Caco-2 (cell line): ENCODE results near the gene LLGL1. TPM values are rescaled to one million over a fixed set of nuclear protein-coding genes. Genes with fewer than 3 reads are reported as not detected.

Experiments
- Bru-seq: library from RNA; stranded (reverse); fragments of 400-500 nt; gene quantifications from one replicate; lab custom pipeline; 2021; lab: Mats Ljungman, UMichigan
- BruChase-seq, 2 experiments: library from RNA; stranded (reverse); fragments of 400-500 nt; gene quantifications; one replicate each; lab custom pipeline; 2021; lab: Mats Ljungman, UMichigan
- BruUV-seq: library from RNA; stranded (reverse); fragments of 400-500 nt; replicated peaks from 2 replicates; lab custom pipeline; 2021; lab: Mats Ljungman, UMichigan
- CTCF ChIA-PET: fragments of 300-600 bp; sonication (Branson Sonifier 250); formaldehyde crosslinking; loops from one replicate; lab custom pipeline; 2022; ENCODE audit warnings: antibody characterized with exemption; lab: Charles Lee
- POLR2A ChIA-PET: fragments of 300-600 bp; sonication (Branson Sonifier 250); formaldehyde crosslinking; loops from one replicate; lab custom pipeline; 2022; ENCODE audit warnings: antibody characterized with exemption; lab: Charles Lee
- DNase-seq, 2 experiments: peaks; one replicate each; pipeline versions ENCODE4 v3.0.0 to v3.0.0-alpha.2; 2020 to 2022
- H3K27me3 ChIP-seq: replicated peaks from 2 replicates; pipeline ENCODE4 v1.6.0; 2011; ENCODE audit warnings: low read length; ENCODE audit not compliant: control insufficient read depth, insufficient read depth
- H3K36me3 ChIP-seq: 2 replicates; pipeline ENCODE4 v1.5.1; 2011; ENCODE audit warnings: low read length; ENCODE audit not compliant: control insufficient read depth, insufficient read depth
- H3K4me1 ChIP-seq: fragments of 250-450 bp; sonication (Bioruptor Pico); 2 replicates; pipeline ENCODE4 v1.5.1; 2020; ENCODE audit warnings: mild to moderate bottlenecking
- H3K4me3 ChIP-seq: 2 replicates; pipeline ENCODE4 v1.5.1; 2011; ENCODE audit warnings: low read depth, mild to moderate bottlenecking, control low read depth, low read length
- H3K9me3 ChIP-seq: fragments of 250-450 bp; sonication (Bioruptor Pico); 2 replicates; pipeline ENCODE4 v1.5.1; 2020; ENCODE audit warnings: mild to moderate bottlenecking, moderate library complexity
- H3K27ac Mint-ChIP-seq: one replicate; pipeline ENCODE4 v1.8.0; 2022; ENCODE audit warnings: mixed read lengths; ENCODE audit not compliant: unreplicated experiment
- H3K27me3 Mint-ChIP-seq: one replicate; pipeline ENCODE4 v1.8.0; 2022; ENCODE audit warnings: mixed read lengths; ENCODE audit not compliant: insufficient read depth, unreplicated experiment
- H3K36me3 Mint-ChIP-seq: one replicate; pipeline ENCODE4 v1.8.0; 2022; ENCODE audit warnings: mild to moderate bottlenecking, mixed read lengths; ENCODE audit not compliant: insufficient read depth, unreplicated experiment
- H3K4me1 Mint-ChIP-seq: one replicate; pipeline ENCODE4 v1.8.0; 2022; ENCODE audit warnings: low read depth, mixed read lengths; ENCODE audit not compliant: unreplicated experiment
- H3K4me3 Mint-ChIP-seq: one replicate; pipeline ENCODE4 v1.8.0; 2022; ENCODE audit warnings: mild to moderate bottlenecking, moderate library complexity, mixed read lengths; ENCODE audit not compliant: unreplicated experiment
- H3K9me3 Mint-ChIP-seq: one replicate; pipeline ENCODE4 v1.8.0; 2022; ENCODE audit warnings: mixed read lengths; ENCODE audit not compliant: unreplicated experiment
- intact Hi-C: fragments of 100-400 bp; cut with micrococcal nuclease; formaldehyde crosslinking; loops from one replicate; pipeline ENCODE4 v1.10.0; 2022; ENCODE audit not compliant: unreplicated experiment
- long read RNA-seq: library from polyadenylated mRNA; stranded (forward); transcript quantifications from one replicate; pipeline ENCODE4 v2.0.0, GENCODE V29; 2022
- total RNA-seq: library from RNA; stranded (reverse); gene quantifications from 2 replicates; pipeline ENCODE4 v1.2.3, GENCODE V29; 2022
- TF ChIP-seq, protein P1 (sequence below), 2 experiments: fragments of 200-600 bp in 1 of 2; IDR thresholded peaks; 1 replicate in 1 of 2; 2 replicates in 1 of 2; pipeline versions ENCODE4 v1.5.1 to v1.8.0; 2011 to 2022; ENCODE audit warnings: antibody characterized with exemption in 1 of 2, control low read depth in 1 of 2, inconsistent platforms in 1 of 2, low read depth in 1 of 2, low read length in 1 of 2, mild to moderate bottlenecking in 1 of 2, moderate library complexity in 1 of 2; ENCODE audit not compliant: insufficient read depth in 1 of 2, severe bottlenecking in 1 of 2, unreplicated experiment in 1 of 2

LLGL1 gene
- total RNA-seq (39.5 and 41.3 TPM in 2 replicates), Bru-seq, nascent RNA (percentile 55 among the genes with signal in this experiment), BruChase-seq, experiment 1, labeled RNA remaining after a 2-hour chase (percentile 62 among the genes with signal in this experiment), BruChase-seq, experiment 2, labeled RNA remaining after a 6-hour chase (percentile 72 among the genes with signal in this experiment)
- long read RNA-seq, full-length matches to known transcripts: 1 of 6 reads
- long read RNA-seq, partial matches to known transcripts: 1 of 6 reads
- long read RNA-seq, other reads (novel, unspliced or antisense): 4 of 6 reads

DNA sequence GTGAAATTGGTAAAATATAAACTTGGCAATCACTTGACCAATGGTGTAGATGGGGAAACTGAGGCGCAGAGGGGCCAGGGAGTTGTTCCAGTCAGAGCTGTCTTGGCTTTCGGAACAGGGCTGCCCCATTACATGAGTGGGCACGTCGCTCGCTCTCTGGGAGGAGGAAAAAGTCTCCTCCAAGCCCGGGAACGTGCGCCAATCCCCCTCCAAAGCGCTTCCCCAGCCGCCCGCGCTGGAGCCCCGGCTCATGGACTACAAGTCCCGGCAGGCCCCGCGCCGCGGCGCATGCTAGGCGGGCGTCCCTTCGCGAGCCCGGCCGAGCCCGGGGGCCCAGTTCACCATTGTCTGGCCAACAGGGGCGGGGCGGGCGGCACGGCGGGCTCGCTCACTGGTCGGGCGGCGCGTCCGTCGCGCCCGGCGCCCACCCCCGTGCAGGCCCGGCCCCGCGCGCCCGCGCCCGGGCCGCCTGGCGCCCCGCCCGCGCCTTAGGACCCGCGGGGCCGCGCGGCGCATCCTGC, at the start of gene LLGL1:
TSS of gene LLGL1 (plus strand) at position 515 of the 521 bp plus-strand sequence. CDS start 48 bp downstream, outside the sequence.
- DNase-seq: peak; percentile 96 to 99
- no peaks in the 10 kb centered on the region for H3K27me3 ChIP-seq
- H3K9me3 Mint-ChIP-seq: no peaks in the 10 kb centered on the region
- no peaks in the 10 kb centered on the region for H3K36me3 ChIP-seq
- H3K4me1 ChIP-seq: peaks cover 21% of the 10 kb centered on the region
- H3K27me3 Mint-ChIP-seq: no peaks in the 10 kb centered on the region
- H3K9me3 ChIP-seq: no peaks in the 10 kb centered on the region
- ChIA-PET CTCF (no interaction called here), POLR2A (no interaction called here)
- H3K36me3 Mint-ChIP-seq: peaks cover 6% of the 10 kb centered on the region
- TF ChIP-seq, protein P1, sequence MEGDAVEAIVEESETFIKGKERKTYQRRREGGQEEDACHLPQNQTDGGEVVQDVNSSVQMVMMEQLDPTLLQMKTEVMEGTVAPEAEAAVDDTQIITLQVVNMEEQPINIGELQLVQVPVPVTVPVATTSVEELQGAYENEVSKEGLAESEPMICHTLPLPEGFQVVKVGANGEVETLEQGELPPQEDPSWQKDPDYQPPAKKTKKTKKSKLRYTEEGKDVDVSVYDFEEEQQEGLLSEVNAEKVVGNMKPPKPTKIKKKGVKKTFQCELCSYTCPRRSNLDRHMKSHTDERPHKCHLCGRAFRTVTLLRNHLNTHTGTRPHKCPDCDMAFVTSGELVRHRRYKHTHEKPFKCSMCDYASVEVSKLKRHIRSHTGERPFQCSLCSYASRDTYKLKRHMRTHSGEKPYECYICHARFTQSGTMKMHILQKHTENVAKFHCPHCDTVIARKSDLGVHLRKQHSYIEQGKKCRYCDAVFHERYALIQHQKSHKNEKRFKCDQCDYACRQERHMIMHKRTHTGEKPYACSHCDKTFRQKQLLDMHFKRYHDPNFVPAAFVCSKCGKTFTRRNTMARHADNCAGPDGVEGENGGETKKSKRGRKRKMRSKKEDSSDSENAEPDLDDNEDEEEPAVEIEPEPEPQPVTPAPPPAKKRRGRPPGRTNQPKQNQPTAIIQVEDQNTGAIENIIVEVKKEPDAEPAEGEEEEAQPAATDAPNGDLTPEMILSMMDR (IDR thresholded peaks at IDR 0.05; ENCODE audit: insufficient read depth in 1 of 2, low read depth in 1 of 2, low read length in 1 of 2, severe bottlenecking in 1 of 2, unreplicated experiment in 1 of 2): no peak
- H3K4me3 Mint-ChIP-seq: peak within 1 kb of the TSS; percentile 99
- peak within 1 kb of the TSS; percentile 87 for H3K4me3 ChIP-seq
- peak within 1 kb of the TSS; percentile 93 for H3K27ac Mint-ChIP-seq
- no TSS peak for BruUV-seq
- intact Hi-C loops: loop anchor here (2.0 kb wide), 1 partner anchor 42 kb away; the partner anchor contains the start of gene ALKBH5
- peaks cover 21% of the 10 kb centered on the region for H3K4me1 Mint-ChIP-seq

DNA sequence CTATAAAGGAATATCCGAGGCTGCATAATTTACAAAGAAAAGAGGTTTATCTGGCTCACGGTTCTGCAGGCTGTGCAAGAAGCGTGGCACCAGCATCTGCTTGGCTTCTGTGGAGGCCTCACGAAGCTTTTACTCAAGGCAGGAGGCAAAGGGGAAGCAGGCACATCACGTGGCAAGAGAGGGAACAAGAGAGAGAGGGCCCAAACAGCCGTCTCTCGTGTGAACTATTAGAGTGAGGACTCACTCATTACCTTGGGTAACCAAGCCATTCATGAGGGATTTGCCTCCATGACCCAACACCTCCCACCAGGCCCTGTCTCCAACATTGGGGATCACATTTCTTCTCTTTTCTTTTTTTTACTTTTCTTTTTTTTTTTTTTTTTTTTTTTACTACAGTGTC, 49.3 kb upstream of the LLGL1 start:
- intact Hi-C loops: no loop called here
- BruUV-seq: no TSS peak
- Histone ChIP-seq H3K4me3 (no peak overlapping the region), H3K4me1 (no peaks in the 10 kb centered on the region), H3K27me3 (no peaks in the 10 kb centered on the region), H3K9me3 (no peaks in the 10 kb centered on the region), H3K36me3 (no peaks in the 10 kb centered on the region)
- DNase-seq: no peak
- Mint-ChIP-seq H3K27ac (no peak overlapping the region), H3K27me3 (no peaks in the 10 kb centered on the region), H3K36me3 (no peaks in the 10 kb centered on the region), H3K9me3 (no peaks in the 10 kb centered on the region), H3K4me3 (no peak overlapping the region), H3K4me1 (no peaks in the 10 kb centered on the region)
- TF ChIP-seq, protein P1 (IDR thresholded peaks at IDR 0.05; ENCODE audit: insufficient read depth in 1 of 2, low read depth in 1 of 2, low read length in 1 of 2, severe bottlenecking in 1 of 2, unreplicated experiment in 1 of 2): no peak
- ChIA-PET CTCF (no interaction called here), POLR2A (no interaction called here)

DNA sequence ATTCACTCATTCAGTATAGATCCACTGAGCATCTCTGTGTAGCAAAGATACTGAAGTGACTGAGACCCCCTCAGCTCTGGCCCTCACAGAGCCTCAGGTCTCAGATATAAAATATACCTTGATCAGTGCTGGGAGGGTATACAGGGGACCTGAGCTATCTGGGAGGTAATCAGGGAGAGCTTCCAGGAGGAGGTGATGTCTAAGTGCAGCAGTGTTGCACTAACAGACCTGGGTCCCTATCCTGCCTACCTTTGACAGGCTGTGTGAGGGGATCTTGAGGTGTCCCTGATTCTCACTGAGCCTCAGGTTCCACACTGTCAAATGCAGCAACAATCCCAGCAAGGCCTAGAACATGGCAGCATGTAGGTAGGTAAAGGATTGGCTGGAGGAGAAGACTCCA, 48.3 kb upstream of the LLGL1 start:
- POLR2A ChIA-PET: no interaction called here
- no peaks in the 10 kb centered on the region for H3K9me3 ChIP-seq
- no peaks in the 10 kb centered on the region for H3K27me3 ChIP-seq
- Mint-ChIP-seq H3K27ac (no peak overlapping the region), H3K36me3 (no peaks in the 10 kb centered on the region), H3K4me3 (no peak overlapping the region), H3K9me3 (no peaks in the 10 kb centered on the region), H3K4me1 (no peaks in the 10 kb centered on the region), H3K27me3 (no peaks in the 10 kb centered on the region)
- TF ChIP-seq, protein P1 (IDR thresholded peaks at IDR 0.05; ENCODE audit: insufficient read depth in 1 of 2, low read depth in 1 of 2, low read length in 1 of 2, severe bottlenecking in 1 of 2, unreplicated experiment in 1 of 2): no peak
- BruUV-seq: no TSS peak
- H3K4me1 ChIP-seq: peaks cover 2% of the 10 kb centered on the region
- no peak overlapping the region for H3K4me3 ChIP-seq
- intact Hi-C loops: no loop called here
- CTCF ChIA-PET: no interaction called here
- no peaks in the 10 kb centered on the region for H3K36me3 ChIP-seq
- no peak for DNase-seq
